K562 (cell line): ENCODE results near the gene JPT1. TPM values are rescaled to one million over a fixed set of nuclear protein-coding genes. Genes with fewer than 3 reads are reported as not detected.

Experiments used
- ATAC-seq: fragments of 200-7000 bp; cut with Tn5 transposase; 3 replicates; pipeline ENCODE4 v1.9.1; 2020; ENCODE audit warnings: moderate library complexity
- BruUV-seq: library from RNA; stranded (reverse); fragments of 400-500 nt; replicated peaks from 2 replicates; lab custom pipeline; 2021; lab: Mats Ljungman, UMichigan
- CTCF ChIA-PET: fragments of 300-600 bp; formaldehyde crosslinking; extraction: SDS; loops from one replicate; lab custom pipeline; 2021; ENCODE audit warnings: low intra/inter-chr PET ratio; lab: Yijun Ruan, JAX
- POLR2A ChIA-PET: fragments of 300-600, 350-650 bp; sonication (Branson Sonifier 250); formaldehyde crosslinking; extraction: SDS; loops from one replicate; lab custom pipeline; 2021; ENCODE audit warnings: antibody characterized with exemption, inconsistent platforms; lab: Yijun Ruan, JAX
- DNase-seq, 4 experiments: peaks; one replicate each; pipeline versions ENCODE4 v3.0.0 to v3.0.0-alpha.2; 2011 to 2018; ENCODE audit warnings: low spot score in 3 of 4, mixed read lengths in 3 of 4; ENCODE audit errors: extremely low read depth in 1 of 4
- FAIRE-seq: peaks from 2 replicates; lab custom pipeline; 2011; peaks lifted over from hg19 to GRCh38; lab: Jason Lieb, UNC
- H2AFZ ChIP-seq: 2 replicates; pipeline ENCODE4 v1.6.0; 2011; ENCODE audit warnings: low read depth, low read length, control low read depth, inconsistent platforms
- H3K27ac ChIP-seq: fragments of 200-600 bp; 3 replicates; pipeline ENCODE4 v1.8.0; 2011; ENCODE audit warnings: low read depth, mild to moderate bottlenecking, control low read depth, inconsistent platforms, low read length, moderate library complexity, mixed read lengths; ENCODE audit errors: extremely low read depth
- H3K27me3 ChIP-seq, 2 experiments: fragments of 300-600 bp in 1 of 2; 2 replicates in 1 of 2; 3 replicates in 1 of 2; pipeline versions ENCODE4 v1.6.0 to v1.8.0; 2011; ENCODE audit warnings: inconsistent platforms in 2 of 2, low read length in 2 of 2, mild to moderate bottlenecking in 1 of 2, mixed read lengths in 1 of 2, moderate library complexity in 1 of 2; ENCODE audit not compliant: control insufficient read depth in 2 of 2, insufficient read depth in 2 of 2
- H3K36me3 ChIP-seq: fragments of 300-600 bp; 3 replicates; pipeline ENCODE4 v1.8.0; 2011; ENCODE audit warnings: mild to moderate bottlenecking, low read length, inconsistent platforms; ENCODE audit not compliant: control insufficient read depth, insufficient read depth
- H3K4me1 ChIP-seq, 2 experiments: fragments of 200-600 bp in 1 of 2; replicated peaks in 1 of 2; 2 replicates in 1 of 2; 3 replicates in 1 of 2; pipeline versions ENCODE4 v1.5.1 to v1.8.0; 2011; ENCODE audit warnings: inconsistent platforms in 2 of 2, low read length in 2 of 2, mild to moderate bottlenecking in 1 of 2, mixed read lengths in 1 of 2, moderate library complexity in 1 of 2; ENCODE audit not compliant: control insufficient read depth in 2 of 2, insufficient read depth in 2 of 2
- H3K4me2 ChIP-seq: 2 replicates; pipeline ENCODE4 v1.6.1; 2011; ENCODE audit warnings: low read length, control low read depth, inconsistent platforms, mixed read lengths; ENCODE audit not compliant: insufficient read depth
- H3K4me3 ChIP-seq: fragments of 200-600 bp; sonication (generic), shearing (Covaris generic); 2 replicates; pipeline ENCODE4 v1.5.1; 2016; ENCODE audit warnings: control low read depth, inconsistent platforms
- H3K79me2 ChIP-seq: fragments of 200-600 bp; 3 replicates; pipeline ENCODE4 v1.8.0; 2011; ENCODE audit warnings: low read length, inconsistent platforms; ENCODE audit not compliant: control insufficient read depth, insufficient read depth
- H3K9ac ChIP-seq, 2 experiments: 2 replicates each; pipeline versions ENCODE4 v1.6.0 to v1.6.1; 2011; ENCODE audit warnings: low read depth in 2 of 2, low read length in 2 of 2, control low read depth in 1 of 2, inconsistent platforms in 1 of 2, mild to moderate bottlenecking in 1 of 2, mixed read lengths in 1 of 2; ENCODE audit not compliant: insufficient read depth in 1 of 2
- H3K9me1 ChIP-seq: one replicate; pipeline ENCODE4 v1.6.0; 2011; ENCODE audit warnings: inconsistent platforms, mild to moderate bottlenecking, low read length, moderate library complexity; ENCODE audit not compliant: control insufficient read depth, insufficient read depth
- H3K9me3 ChIP-seq: replicated peaks from 2 replicates; pipeline ENCODE4 v1.5.1; 2011; ENCODE audit warnings: low read depth, low read length, inconsistent platforms; ENCODE audit not compliant: control insufficient read depth, insufficient read depth
- H4K20me1 ChIP-seq: replicated peaks from 2 replicates; pipeline ENCODE4 v1.6.1; 2011; ENCODE audit warnings: low read length, inconsistent platforms, mixed read lengths; ENCODE audit not compliant: control insufficient read depth, insufficient read depth
- BHLHE40 ChIP-seq: IDR thresholded peaks from 2 replicates; pipeline ENCODE4 v1.6.1; 2011; ENCODE audit warnings: low read length, improper control_type of control experiment
- E2F4 ChIP-seq: sonication (generic); formaldehyde crosslinking; IDR thresholded peaks from 2 replicates; pipeline ENCODE4 v1.8.0; 2022; ENCODE audit warnings: mild to moderate bottlenecking, low read depth, missing genetic modification reagents
- GMEB1 ChIP-seq: fragments of 250-450 bp; sonication (Bioruptor Pico); IDR thresholded peaks from 2 replicates; pipeline ENCODE4 v1.4.0; 2020; ENCODE audit warnings: mild to moderate bottlenecking
- GTF2B ChIP-seq: IDR thresholded peaks from 2 replicates; pipeline ENCODE4 v1.6.1; 2011; ENCODE audit not compliant: insufficient read length; ENCODE audit errors: extremely low read depth
- IRF9 ChIP-seq: fragments of 450-650 bp; IDR thresholded peaks from 2 replicates; pipeline ENCODE4 v1.6.1; 2016; ENCODE audit warnings: missing biosample characterization, missing genetic modification characterization
- MITF ChIP-seq: IDR thresholded peaks from 2 replicates; pipeline ENCODE4 v1.6.1; 2014; ENCODE audit warnings: antibody characterized with exemption
- MTF1 ChIP-seq: fragments of 250-450 bp; sonication (Bioruptor Pico); IDR thresholded peaks from 2 replicates; pipeline ENCODE4 v1.9.0; 2021; ENCODE audit warnings: moderate library complexity, mild to moderate bottlenecking, inconsistent platforms, borderline replicate concordance
- POLR2H ChIP-seq: IDR thresholded peaks from 2 replicates; pipeline ENCODE4 v1.6.1; 2016; ENCODE audit warnings: missing genetic modification characterization, low read depth, mild to moderate bottlenecking, control low read depth, missing compliant biosample characterization, moderate library complexity
- SIX5 ChIP-seq, 2 experiments: IDR thresholded peaks; 2 replicates each; pipeline ENCODE4 v1.6.1; 2011; ENCODE audit warnings: low read length in 2 of 2, borderline replicate concordance in 1 of 2, low read depth in 1 of 2, mild to moderate bottlenecking in 1 of 2, moderate library complexity in 1 of 2; ENCODE audit not compliant: insufficient read depth in 1 of 2
- SP1 ChIP-seq: sonication (generic); formaldehyde crosslinking; IDR thresholded peaks from 2 replicates; pipeline ENCODE4 v1.8.1; 2022; ENCODE audit warnings: mild to moderate bottlenecking, missing genetic modification reagents
- YY1 ChIP-seq, 3 experiments: IDR thresholded peaks; 2 replicates each; pipeline ENCODE4 v1.6.1; 2011; ENCODE audit warnings: low read length in 2 of 3, mild to moderate bottlenecking in 2 of 3, moderate library complexity in 2 of 3, borderline replicate concordance in 1 of 3, control low read depth in 1 of 3, low read depth in 1 of 3; ENCODE audit not compliant: insufficient read depth in 3 of 3, insufficient replicate concordance in 2 of 3, control insufficient read depth in 1 of 3, insufficient read length in 1 of 3; ENCODE audit errors: extremely low read depth in 1 of 3
- ZNF124 ChIP-seq: sonication (generic); formaldehyde crosslinking; IDR thresholded peaks from 2 replicates; pipeline ENCODE4 v1.8.1; 2022; ENCODE audit warnings: missing genetic modification reagents
- WGBS: fragments of 100-300 bp; shearing (Covaris generic); methylation state at CpG from one replicate; pipeline ENCODE4 v1.1.6; 2016; ENCODE audit warnings: low coverage, mixed read lengths; ENCODE audit not compliant: insufficient coverage; ENCODE audit errors: missing lambda C conversion rate; 5-methylcytosine and 5-hydroxymethylcytosine counted together
- in situ Hi-C: fragments of 300-500 bp; cut with MboI; formaldehyde crosslinking; loops from 4 replicates; pipeline ENCODE4 v1.15.0; 2018; ENCODE audit warnings: inconsistent platforms, mixed read lengths
- intact Hi-C: fragments of 100-400 bp; cut with micrococcal nuclease; formaldehyde crosslinking; loops from 2 replicates; pipeline ENCODE4 v1.14.2; 2022
- polyA plus RNA-seq, 8 experiments: library from polyadenylated mRNA; depleted of rRNA in 4 of 8; stranded (reverse) in 5 of 8; unstranded in 3 of 8; fragments of >200 nt; fragmentation: Nextera tagmentation in 2 of 8; fragmentation: Illumina TruSeq in 1 of 8; extraction: Ambion mirVana in 2 of 8; extraction: Trizol in 1 of 8; gene quantifications; 2 replicates each; pipeline versions ENCODE4 v1.2.1 to v1.2.3, GENCODE V29; 2011 to 2014; ENCODE audit warnings: inconsistent platforms in 1 of 8, missing spikeins in 1 of 8
- total RNA-seq, 7 experiments: library from RNA; depleted of rRNA in 6 of 7; stranded (reverse); fragments of >200 nt in 6 of 7; fragmentation: Illumina TruSeq in 2 of 7; extraction: Trizol in 2 of 7; gene quantifications; 2 replicates each; pipeline versions ENCODE4 v1.2.1 to v1.2.3, GENCODE V29; 2011 to 2021; ENCODE audit warnings: low replicate concordance in 1 of 7

JPT1 gene
- total and polyA plus RNA-seq, 9 of the 15 experiments (the other 6 are each of a cell fraction or from before 2014, with no cell fraction given): 56.7 to 292 (median 144) TPM

- Histone ChIP-seq H3K27ac (no peak overlapping the region), H3K4me2 (no peak overlapping the region), H3K36me3 (peaks cover 80% of the 10 kb centered on the region), H3K27me3 (no peaks in the 10 kb centered on the region), H3K4me3 (no peak overlapping the region), H4K20me1 (peaks cover 8% of the 10 kb centered on the region; the same call in 1 of the 2 replicates), H3K9ac (no peak overlapping the region), H3K4me1 (peaks cover 5 to 12% of the 10 kb centered on the region in 2 experiments; a peak in 4 of 5 replicates), H3K9me3 (no peaks in the 10 kb centered on the region), H3K9me1 (no peaks in the 10 kb centered on the region), H2AFZ (no peak overlapping the region), H3K79me2 (peaks cover 63% of the 10 kb centered on the region)
- DNase-seq (no peak), ATAC-seq (no peak), FAIRE-seq (no peak)
- ChIA-PET CTCF (no interaction called here), POLR2A (interaction anchor here (0.6 to 2.0 kb wide), 11 partner anchors 9 to 600 kb away, joined by 3 to 15 read pairs (median 4); partner anchors contain the start of genes NUP85 and SUMO2)
- in situ Hi-C loops: no loop called here
- 93% methylated on average over 6 of the region's 6 CpGs for WGBS
- intact Hi-C loops: no loop called here
- BruUV-seq: no TSS peak
- TF ChIP-seq POLR2H (tag) (no peak), SIX5 (IDR thresholded peaks at IDR 0.05; ENCODE audit: borderline replicate concordance in 1 of 2, insufficient read depth in 1 of 2, low read depth in 1 of 2, low read length in 2 of 2) (no peak), IRF9 (tag) (no peak), E2F4 (CRISPR knock-in tag) (no peak), SP1 (CRISPR knock-in tag) (no peak), BHLHE40 (no peak), MTF1 (CRISPR knock-in tag) (no peak), GTF2B (no peak), YY1 (IDR thresholded peaks at IDR 0.05; ENCODE audit: borderline replicate concordance in 1 of 3, control insufficient read depth in 1 of 3, extremely low read depth in 1 of 3, insufficient read depth in 3 of 3, insufficient read length in 1 of 3, insufficient replicate concordance in 2 of 3, low read depth in 1 of 3, low read length in 2 of 3) (no peak), ZNF124 (no peak), MITF (no peak), GMEB1 (CRISPR knock-in tag) (no peak)
These were observed 6.3 kb downstream of the JPT1 start for GRCh38 chr17:75147878-75148546.
